Camera-type eye (tissue), 1 donor: Measurements from ENCODE around the gene DENND2D. TPM values are rescaled to one million over a fixed set of nuclear protein-coding genes. Genes with fewer than 3 reads are reported as not detected.

Experiments
- total RNA-seq: library from RNA; depleted of rRNA; stranded (reverse); fragments of >200 nt; gene quantifications from one replicate; pipeline ENCODE4 v1.2.3, GENCODE V29; 2014

DENND2D gene, protein sequence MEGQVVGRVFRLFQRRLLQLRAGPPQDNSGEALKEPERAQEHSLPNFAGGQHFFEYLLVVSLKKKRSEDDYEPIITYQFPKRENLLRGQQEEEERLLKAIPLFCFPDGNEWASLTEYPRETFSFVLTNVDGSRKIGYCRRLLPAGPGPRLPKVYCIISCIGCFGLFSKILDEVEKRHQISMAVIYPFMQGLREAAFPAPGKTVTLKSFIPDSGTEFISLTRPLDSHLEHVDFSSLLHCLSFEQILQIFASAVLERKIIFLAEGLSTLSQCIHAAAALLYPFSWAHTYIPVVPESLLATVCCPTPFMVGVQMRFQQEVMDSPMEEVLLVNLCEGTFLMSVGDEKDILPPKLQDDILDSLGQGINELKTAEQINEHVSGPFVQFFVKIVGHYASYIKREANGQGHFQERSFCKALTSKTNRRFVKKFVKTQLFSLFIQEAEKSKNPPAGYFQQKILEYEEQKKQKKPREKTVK
- 6.2 TPM for total RNA-seq

GRCh38 chr1:111199881-111200801 lies at the start of gene DENND2D:
Gene DENND2D, minus strand, starts transcription at chr1:111200646. Its CDS starts 187 bp downstream, at chr1:111200459.

GRCh38 chr1:111227434-111227833 lies 27.0 kb upstream of the DENND2D start, which contains the start of gene CHI3L2:
Gene CHI3L2, plus strand, starts transcription at chr1:111227713. Its CDS starts 17 bp downstream, at chr1:111227730.

DNA sequence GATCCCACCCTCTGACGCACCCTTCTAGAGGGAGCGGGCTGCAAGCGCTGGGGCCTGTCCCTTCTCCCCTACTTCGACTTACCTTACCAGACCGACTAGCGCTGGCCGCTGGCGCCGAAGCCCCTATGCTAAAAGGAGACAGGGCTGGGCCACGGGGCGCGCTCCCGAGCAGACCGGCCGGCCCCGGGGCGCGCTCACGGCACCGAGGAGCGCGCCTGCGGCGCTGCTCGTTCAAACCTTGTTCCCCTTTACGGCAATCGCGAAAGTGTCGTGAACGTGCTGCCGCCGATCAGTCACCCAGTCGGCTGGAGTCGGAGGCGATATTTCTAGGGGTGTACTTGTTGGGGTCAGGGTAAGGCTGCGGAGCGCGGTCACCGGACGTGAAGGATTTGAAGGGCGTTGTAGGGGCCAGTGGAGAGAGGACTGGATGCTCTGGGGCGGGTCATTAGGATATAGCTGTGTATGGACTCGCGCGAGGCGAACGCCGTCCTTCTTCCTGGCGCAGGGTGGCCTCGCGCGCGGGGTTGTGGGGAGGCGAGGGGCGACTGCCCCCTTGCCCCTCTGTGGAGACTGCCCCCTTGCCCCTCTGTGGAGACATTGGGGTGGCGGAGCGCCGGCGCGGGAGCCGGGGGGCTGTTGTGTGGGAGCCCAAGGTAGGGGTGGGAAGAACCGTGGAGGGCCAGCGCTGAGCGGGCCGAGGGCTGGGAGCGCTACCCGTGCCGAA lies 60.3 kb downstream of the DENND2D start, which contains the start of the genes CEPT1 and DRAM2:
Gene CEPT1 (plus strand): TSS at position 268 of the 724 bp plus-strand sequence. CDS start 7,492 bp downstream, outside the sequence.
Gene DRAM2 (minus strand): TSS at position 138 of the 724 bp plus-strand sequence. CDS start 8,539 bp downstream, outside the sequence.

Other genes starting within 250 kb of the DENND2D start
- 15.5 TPM for gene LRIF1, start 236.7 kb downstream of the DENND2D start, total RNA-seq
- 55.0 TPM for gene DRAM2, start 60.6 kb downstream of the DENND2D start, total RNA-seq
- gene CEPT1, start 60.4 kb downstream of the DENND2D start, total RNA-seq, result 67.4 TPM
- not detected for gene CHI3L2, start 27.1 kb upstream of the DENND2D start, total RNA-seq
- gene CHIA, start 90.2 kb upstream of the DENND2D start, total RNA-seq, result not detected
- 2.0 TPM for gene OVGP1, start 227.1 kb upstream of the DENND2D start, total RNA-seq
- 31.8 TPM for gene WDR77, start 248.6 kb upstream of the DENND2D start, total RNA-seq
- 165 TPM for gene ATP5PB, start 248.8 kb upstream of the DENND2D start, total RNA-seq